Progenitor cell of endocrine pancreas (in vitro differentiated cells): ENCODE results near the gene POLR2L. TPM values are rescaled to one million over a fixed set of nuclear protein-coding genes. Genes with fewer than 3 reads are reported as not detected.

Experiments
- DNase-seq: peaks from one replicate; pipeline ENCODE4 v3.0.0; 2021; ENCODE audit warnings: low spot score; ENCODE audit not compliant: unreplicated experiment
- H3K27ac Mint-ChIP-seq: 2 replicates; pipeline ENCODE4 v1.8.0; 2021; ENCODE audit warnings: mild to moderate bottlenecking, moderate library complexity, mixed read lengths
- H3K27me3 Mint-ChIP-seq: 2 replicates; pipeline ENCODE4 v1.8.0; 2021; ENCODE audit warnings: mixed read lengths
- H3K36me3 Mint-ChIP-seq: 2 replicates; pipeline ENCODE4 v1.8.0; 2022; ENCODE audit warnings: mixed read lengths; ENCODE audit not compliant: insufficient read depth
- H3K4me1 Mint-ChIP-seq: 2 replicates; pipeline ENCODE4 v1.8.0; 2021; ENCODE audit warnings: low read depth, mixed read lengths
- H3K4me3 Mint-ChIP-seq: 2 replicates; pipeline ENCODE4 v1.8.0; 2021; ENCODE audit warnings: low read depth, mild to moderate bottlenecking, moderate library complexity, mixed read lengths
- H3K9me3 Mint-ChIP-seq: 2 replicates; pipeline ENCODE4 v1.8.0; 2021; ENCODE audit warnings: low read depth, mixed read lengths
- total RNA-seq: library from RNA; stranded (reverse); gene quantifications from 2 replicates; pipeline ENCODE4 v1.2.1, GENCODE V29; 2021
- TF ChIP-seq, protein P1 (sequence below): fragments of 200-600 bp; sonication (generic); IDR thresholded peaks from one replicate; pipeline ENCODE4 v1.5.0; 2021; ENCODE audit warnings: antibody characterized with exemption, mild to moderate bottlenecking; ENCODE audit not compliant: unreplicated experiment

The POLR2L gene
- total RNA-seq, 1 donor from 2014 or later: 97.9 TPM

- H3K27ac Mint-ChIP-seq: no peak overlapping the region
- no peak for DNase-seq
- H3K4me1 Mint-ChIP-seq: peaks cover 2% of the 10 kb centered on the region
- TF ChIP-seq, protein P1, sequence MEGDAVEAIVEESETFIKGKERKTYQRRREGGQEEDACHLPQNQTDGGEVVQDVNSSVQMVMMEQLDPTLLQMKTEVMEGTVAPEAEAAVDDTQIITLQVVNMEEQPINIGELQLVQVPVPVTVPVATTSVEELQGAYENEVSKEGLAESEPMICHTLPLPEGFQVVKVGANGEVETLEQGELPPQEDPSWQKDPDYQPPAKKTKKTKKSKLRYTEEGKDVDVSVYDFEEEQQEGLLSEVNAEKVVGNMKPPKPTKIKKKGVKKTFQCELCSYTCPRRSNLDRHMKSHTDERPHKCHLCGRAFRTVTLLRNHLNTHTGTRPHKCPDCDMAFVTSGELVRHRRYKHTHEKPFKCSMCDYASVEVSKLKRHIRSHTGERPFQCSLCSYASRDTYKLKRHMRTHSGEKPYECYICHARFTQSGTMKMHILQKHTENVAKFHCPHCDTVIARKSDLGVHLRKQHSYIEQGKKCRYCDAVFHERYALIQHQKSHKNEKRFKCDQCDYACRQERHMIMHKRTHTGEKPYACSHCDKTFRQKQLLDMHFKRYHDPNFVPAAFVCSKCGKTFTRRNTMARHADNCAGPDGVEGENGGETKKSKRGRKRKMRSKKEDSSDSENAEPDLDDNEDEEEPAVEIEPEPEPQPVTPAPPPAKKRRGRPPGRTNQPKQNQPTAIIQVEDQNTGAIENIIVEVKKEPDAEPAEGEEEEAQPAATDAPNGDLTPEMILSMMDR: no peak
- H3K27me3 Mint-ChIP-seq: no peaks in the 10 kb centered on the region
- no peak overlapping the region for H3K4me3 Mint-ChIP-seq
- no peaks in the 10 kb centered on the region for H3K36me3 Mint-ChIP-seq
- H3K9me3 Mint-ChIP-seq: no peaks in the 10 kb centered on the region
Measured at GRCh38 chr11:866481-866880, 24.2 kb upstream of the POLR2L start.

DNA sequence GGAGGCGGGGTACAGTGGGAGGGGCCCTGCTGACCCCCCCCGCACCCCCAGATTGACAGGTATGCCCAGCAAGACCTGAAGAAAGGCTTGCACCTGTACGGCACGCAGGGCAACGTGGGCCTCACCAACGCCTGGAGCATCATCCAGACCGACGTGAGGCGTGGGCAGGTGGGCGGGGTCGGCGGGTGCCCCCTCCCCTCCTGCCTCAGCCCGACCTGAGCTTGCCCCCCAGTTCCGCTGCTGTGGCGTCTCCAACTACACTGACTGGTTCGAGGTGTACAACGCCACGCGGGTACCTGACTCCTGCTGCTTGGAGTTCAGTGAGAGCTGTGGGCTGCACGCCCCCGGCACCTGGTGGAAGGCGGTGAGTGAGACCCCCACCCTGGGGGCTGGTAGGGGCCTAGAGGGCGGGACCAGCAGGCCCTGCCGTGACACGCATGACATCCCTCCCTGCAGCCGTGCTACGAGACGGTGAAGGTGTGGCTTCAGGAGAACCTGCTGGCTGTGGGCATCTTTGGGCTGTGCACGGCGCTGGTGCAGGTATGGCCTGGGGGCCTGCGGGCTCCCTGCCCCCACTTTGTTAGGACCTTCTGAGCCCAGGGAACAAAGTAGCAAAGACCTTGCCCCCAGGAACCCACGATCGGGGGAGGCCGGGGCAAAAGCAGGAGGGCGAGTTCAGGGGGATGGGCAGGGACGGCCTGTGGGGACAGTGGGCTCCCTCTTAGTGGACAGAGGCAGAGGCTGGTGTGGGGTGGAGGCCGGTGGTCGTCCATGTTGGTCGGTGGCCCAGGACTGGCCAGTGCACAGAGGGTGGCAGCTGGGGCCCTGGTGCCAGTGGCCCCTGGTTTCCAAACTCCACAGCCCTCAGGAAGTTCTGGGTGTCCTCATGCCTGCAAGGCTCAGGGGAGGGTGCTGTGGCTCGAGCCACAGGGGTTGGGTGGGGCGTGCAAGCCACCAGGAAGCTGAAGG, 23.4 kb upstream of the POLR2L start:
- no peak for DNase-seq
- H3K27ac Mint-ChIP-seq: no peak overlapping the region

DNA sequence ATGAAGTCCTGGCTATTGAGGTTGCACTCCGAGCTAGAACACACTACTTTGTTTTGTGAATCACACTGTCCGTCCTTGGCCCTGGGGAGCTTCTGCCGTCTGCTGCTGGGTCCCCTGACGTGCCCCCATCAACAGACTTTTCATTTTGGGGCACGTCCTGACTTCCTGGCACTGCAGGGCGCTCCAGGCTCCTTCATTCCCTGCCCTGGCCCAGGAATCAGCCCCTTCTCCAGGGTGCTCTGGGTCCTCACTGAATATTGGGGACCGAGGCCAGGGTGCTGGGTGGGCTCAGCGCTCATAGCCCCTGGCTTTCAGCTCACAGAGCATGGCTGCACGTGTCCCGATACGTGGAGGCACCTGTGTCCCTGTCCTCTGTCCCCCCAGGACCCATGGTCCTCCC, 22.6 kb upstream of the POLR2L start:
- DNase-seq: no peak
- H3K27me3 Mint-ChIP-seq: no peaks in the 10 kb centered on the region
- peak overlapping the region; percentile 86 for H3K27ac Mint-ChIP-seq
- TF ChIP-seq, protein P1: no peak
- peaks cover 2% of the 10 kb centered on the region for H3K4me1 Mint-ChIP-seq
- no peak overlapping the region for H3K4me3 Mint-ChIP-seq
- no peaks in the 10 kb centered on the region for H3K9me3 Mint-ChIP-seq
- H3K36me3 Mint-ChIP-seq: no peaks in the 10 kb centered on the region

More for the DNA sequence above, 23.4 kb upstream of the POLR2L start:
- TF ChIP-seq, protein P1: no peak
- H3K4me3 Mint-ChIP-seq: no peak overlapping the region
- H3K4me1 Mint-ChIP-seq: peaks cover 2% of the 10 kb centered on the region
- H3K9me3 Mint-ChIP-seq: no peaks in the 10 kb centered on the region
- H3K27me3 Mint-ChIP-seq: no peaks in the 10 kb centered on the region
- H3K36me3 Mint-ChIP-seq: no peaks in the 10 kb centered on the region

DNA sequence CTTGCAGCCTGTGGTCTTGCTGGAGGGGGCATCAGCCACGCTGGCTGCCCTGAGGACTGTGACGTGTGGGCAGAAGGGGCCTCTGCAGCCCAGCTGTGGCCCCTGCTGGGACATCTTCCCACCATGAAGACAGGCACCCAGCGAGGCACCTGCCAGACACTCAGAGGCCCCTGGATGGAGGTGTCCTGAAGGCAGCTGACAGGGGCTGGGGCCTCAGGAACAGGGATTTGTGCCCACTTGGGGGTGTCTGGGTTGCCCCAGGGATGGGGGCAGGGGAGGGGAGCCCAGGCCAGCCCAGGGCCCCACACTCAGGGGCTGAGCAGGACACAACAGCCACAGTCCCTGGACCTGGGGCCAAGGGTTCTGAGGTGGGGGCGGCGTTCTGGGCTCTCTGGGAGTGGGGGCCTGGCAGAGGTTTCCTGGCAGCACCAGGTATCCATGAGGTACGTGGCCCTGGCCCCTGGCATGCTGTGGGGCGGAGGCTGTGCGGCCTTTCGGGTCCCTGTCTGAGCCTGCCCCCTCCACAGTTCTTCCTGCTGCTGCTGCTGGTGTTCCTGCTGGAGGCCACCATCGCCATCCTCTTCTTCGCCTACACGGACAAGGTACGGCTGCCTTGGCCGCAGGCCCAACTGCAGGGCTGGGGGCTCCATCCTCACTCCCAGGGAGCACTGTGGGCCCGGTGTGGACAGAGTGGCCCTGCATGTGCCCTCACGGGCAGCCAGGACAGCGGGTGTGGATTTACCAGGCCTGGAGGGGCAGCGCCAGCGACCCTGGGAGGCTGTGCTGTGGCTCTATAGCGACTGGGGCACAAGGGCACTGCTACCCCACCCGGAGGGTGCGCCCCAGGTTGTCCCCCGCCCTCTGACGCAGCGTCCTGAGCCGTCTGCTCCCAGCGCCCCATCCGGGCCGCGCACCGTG, 21.8 kb upstream of the POLR2L start:
- Mint-ChIP-seq H3K4me1 (peaks cover 2% of the 10 kb centered on the region), H3K27ac (no peak overlapping the region), H3K27me3 (no peaks in the 10 kb centered on the region), H3K9me3 (no peaks in the 10 kb centered on the region), H3K4me3 (no peak overlapping the region), H3K36me3 (no peaks in the 10 kb centered on the region)
- no peak for DNase-seq
- TF ChIP-seq, protein P1: no peak
